Thyroid gland (tissue), 4 donors: ENCODE data around the gene ANKRD63.

Experiments used
- CTCF ChIP-seq, 6 experiments: fragments of 200-600 bp in 3 of 6; fragments of 450-650 bp in 3 of 6; sonication (generic) in 3 of 6; IDR thresholded peaks; one replicate each; pipeline ENCODE4 v1.5.1; 2016 to 2019; ENCODE audit warnings: antibody characterized with exemption in 6 of 6, mild to moderate bottlenecking in 2 of 6, inconsistent platforms in 1 of 6, moderate library complexity in 1 of 6
- POLR2A ChIP-seq, 2 donors: fragments of 450-650 bp; IDR thresholded peaks; one replicate each; pipeline ENCODE4 v1.6.1; 2017; ENCODE audit warnings: antibody characterized with exemption in 2 of 2, mild to moderate bottlenecking in 2 of 2, moderate library complexity in 1 of 2

- TF ChIP-seq CTCF (IDR thresholded peaks at IDR 0.05) (no peak), POLR2A (IDR thresholded peaks at IDR 0.05) (no peak)
These were observed 13.8 kb upstream of the ANKRD63 start for GRCh38 chr15:40296561-40297230.
